DOHH2 (cell line): ENCODE measurements around the gene NELFB.

Experiments
- EZH2phosphoT487 ChIP-seq: fragments of 200-600 bp; sonication (generic); IDR thresholded peaks from 2 replicates; pipeline ENCODE4 v1.6.1; 2017; ENCODE audit warnings: borderline replicate concordance, mild to moderate bottlenecking, antibody characterized with exemption, low read length, moderate library complexity, mixed read lengths
- TF ChIP-seq, protein P1 (sequence below): fragments of 200-600 bp; sonication (generic); IDR thresholded peaks from one replicate; pipeline ENCODE4 v1.5.1; 2014; ENCODE audit warnings: antibody characterized with exemption, mild to moderate bottlenecking, low read depth, low read length; ENCODE audit not compliant: poor library complexity, severe bottlenecking

DNA sequence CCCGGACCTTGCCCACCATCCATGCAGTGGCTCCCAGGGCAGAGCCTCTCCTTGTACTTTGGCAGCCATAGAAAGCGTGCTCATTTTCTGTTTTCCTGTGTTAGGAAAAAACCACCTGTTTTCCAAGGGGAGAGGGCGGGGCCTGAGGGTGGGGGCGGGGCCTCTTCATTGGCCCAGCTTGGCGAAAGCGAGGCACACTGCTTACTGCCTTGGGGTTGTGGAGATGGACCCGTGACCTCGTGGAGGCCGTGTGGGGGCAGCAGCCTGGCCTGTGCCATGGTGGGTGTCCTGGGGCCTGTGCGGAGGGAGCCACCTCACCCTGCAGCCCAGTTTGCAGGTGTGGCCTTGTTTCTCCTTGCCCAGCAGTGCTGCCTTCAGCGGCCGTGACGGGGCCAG lies 18.0 kb downstream of the NELFB start:
- TF ChIP-seq, protein P1, sequence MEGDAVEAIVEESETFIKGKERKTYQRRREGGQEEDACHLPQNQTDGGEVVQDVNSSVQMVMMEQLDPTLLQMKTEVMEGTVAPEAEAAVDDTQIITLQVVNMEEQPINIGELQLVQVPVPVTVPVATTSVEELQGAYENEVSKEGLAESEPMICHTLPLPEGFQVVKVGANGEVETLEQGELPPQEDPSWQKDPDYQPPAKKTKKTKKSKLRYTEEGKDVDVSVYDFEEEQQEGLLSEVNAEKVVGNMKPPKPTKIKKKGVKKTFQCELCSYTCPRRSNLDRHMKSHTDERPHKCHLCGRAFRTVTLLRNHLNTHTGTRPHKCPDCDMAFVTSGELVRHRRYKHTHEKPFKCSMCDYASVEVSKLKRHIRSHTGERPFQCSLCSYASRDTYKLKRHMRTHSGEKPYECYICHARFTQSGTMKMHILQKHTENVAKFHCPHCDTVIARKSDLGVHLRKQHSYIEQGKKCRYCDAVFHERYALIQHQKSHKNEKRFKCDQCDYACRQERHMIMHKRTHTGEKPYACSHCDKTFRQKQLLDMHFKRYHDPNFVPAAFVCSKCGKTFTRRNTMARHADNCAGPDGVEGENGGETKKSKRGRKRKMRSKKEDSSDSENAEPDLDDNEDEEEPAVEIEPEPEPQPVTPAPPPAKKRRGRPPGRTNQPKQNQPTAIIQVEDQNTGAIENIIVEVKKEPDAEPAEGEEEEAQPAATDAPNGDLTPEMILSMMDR: no peak
- no peak for TF ChIP-seq EZH2phosphoT487
